Hematopoietic multipotent progenitor cell treated with erythropoietin and hydrocortisone succinate and interleukin-3 and kit ligand, for 8 days (in vitro differentiated cells): ENCODE measurements around the gene CSTF2T.

Experiments used
- DNase-seq: peaks from one replicate; pipeline ENCODE4 v3.0.0-alpha.2; 2015

The CSTF2T gene, protein sequence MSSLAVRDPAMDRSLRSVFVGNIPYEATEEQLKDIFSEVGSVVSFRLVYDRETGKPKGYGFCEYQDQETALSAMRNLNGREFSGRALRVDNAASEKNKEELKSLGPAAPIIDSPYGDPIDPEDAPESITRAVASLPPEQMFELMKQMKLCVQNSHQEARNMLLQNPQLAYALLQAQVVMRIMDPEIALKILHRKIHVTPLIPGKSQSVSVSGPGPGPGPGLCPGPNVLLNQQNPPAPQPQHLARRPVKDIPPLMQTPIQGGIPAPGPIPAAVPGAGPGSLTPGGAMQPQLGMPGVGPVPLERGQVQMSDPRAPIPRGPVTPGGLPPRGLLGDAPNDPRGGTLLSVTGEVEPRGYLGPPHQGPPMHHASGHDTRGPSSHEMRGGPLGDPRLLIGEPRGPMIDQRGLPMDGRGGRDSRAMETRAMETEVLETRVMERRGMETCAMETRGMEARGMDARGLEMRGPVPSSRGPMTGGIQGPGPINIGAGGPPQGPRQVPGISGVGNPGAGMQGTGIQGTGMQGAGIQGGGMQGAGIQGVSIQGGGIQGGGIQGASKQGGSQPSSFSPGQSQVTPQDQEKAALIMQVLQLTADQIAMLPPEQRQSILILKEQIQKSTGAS

DNA sequence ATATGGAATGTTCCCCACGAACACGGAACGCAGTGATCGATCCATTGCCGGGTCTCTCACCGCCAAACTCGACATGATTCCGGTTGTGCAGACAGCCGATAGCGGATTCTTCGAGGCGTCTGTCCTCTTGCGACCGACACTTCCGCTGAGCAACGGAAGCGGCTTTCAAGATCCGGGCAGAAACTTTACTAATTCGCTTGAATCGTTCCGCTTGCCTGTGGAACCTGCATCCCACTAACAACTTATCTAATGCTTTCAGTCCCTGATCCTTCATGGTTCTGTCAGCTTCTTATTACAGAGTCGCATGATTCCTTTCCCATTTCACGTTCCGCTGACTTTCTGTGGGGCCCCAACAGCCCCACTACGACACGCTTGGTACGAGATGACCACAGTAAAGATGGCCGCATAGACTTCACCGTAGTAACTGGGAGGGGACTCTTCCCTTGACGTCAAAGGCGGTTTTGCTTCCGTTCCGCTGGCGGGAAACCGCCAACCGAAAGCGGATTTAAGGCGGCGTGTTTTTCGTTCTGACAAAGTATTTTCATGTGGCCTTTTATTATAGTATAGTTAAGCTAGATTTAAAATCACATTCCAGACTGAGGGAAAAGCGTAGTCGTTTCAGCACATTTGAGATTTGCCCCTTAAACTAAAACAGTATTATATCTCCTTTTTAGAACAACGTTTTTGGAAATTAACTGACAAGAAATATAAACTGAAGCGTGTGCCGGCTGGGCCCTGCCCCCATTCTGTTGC, at the start of gene CSTF2T:
TSS of gene CSTF2T (minus strand) at position 121 of the 753 bp plus-strand sequence. CDS start at position 75, 46 bp downstream.
- peak; percentile 96 for DNase-seq

DNA sequence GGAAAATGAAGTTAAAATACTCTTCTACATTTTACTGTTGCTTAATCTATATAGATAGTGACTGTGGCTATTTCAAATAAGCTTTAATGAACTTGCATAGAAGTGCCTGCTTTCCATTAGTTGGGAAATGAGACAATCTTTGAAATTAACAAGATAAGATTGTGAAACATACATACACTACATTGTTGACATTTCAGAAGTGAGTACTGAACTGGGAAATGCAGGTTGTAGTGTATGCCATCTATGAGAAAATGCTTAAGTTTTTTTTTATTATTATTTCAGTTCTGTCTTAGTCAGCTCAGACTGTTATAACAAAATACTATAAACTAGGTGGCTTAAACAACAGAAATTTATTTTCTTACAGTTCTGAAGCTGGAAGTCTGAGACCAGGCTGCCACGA, 49.6 kb upstream of the CSTF2T start:
- DNase-seq: no peak

DNA sequence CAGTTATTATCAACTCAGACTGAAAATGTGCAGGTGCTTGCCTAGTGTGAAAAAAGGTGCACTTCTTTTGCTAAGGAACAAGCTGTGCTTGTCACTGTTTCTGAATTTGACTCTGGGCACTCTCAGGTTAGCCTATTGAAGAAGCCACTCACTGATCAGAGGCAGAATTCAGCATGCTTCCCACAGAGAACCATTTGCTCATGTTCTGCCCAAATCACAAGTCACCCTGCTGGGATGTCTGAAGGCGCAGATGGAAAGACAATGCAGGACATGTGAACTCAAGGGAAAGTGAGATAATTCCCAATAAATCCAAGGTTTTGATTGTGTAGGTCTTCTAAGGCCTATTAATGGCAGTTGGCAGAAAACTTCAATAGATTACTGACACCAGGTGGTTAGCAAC, 47.8 kb upstream of the CSTF2T start:
- DNase-seq: no peak

DNA sequence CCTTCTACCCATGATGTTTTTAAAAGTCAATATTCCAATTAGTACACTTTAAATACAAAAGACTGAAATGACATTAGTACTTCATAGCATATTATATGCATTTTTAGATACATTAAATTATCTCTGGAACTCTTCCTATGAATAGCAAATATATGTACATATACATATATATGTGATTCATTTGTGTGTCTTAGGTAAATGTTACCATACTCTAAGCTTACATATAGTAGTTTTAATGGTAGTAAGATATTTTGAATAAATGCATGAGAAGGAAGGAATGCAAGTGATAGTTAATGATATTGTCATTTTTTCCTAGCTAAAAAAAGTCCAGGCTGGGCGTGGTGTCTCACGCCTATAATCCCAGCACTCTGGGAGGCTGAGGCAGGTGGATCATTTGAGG, 46.0 kb upstream of the CSTF2T start:
- no peak for DNase-seq

DNA sequence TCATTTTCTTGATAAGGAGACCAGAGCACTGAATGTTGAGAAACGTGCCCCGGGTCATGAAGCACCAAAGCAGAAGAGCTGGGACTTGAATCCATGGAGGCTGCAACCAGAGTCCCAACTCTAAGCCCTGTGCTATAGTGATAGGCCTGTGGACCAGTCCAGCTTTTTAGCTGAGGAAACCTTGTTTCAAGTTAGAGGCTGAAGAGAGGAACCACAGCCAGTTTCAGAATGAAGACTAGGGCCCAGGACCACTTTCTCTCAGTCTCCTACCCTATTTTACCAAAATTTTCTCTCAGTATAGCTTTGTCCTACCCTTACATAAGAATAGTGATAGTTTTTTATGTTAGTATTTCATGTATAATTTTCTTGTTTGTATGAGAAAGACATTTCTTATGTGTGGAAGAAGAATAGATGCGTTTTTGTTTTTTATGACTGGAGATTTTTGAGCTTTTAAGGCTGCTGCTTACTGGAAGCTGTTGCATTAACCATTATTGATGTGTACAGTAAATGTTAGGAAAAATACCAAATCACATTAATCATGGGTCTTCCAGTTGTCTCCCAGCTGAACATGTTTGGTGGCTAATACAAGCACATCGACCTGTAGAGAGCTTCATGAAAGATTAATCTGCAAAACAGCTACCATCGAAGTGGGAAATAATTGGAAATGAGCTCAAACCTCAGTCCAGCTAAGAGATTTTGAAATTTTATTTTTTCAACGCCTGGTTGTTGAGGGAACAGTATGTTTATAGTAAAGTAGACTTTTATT, 45.0 kb upstream of the CSTF2T start:
- DNase-seq: no peak

DNA sequence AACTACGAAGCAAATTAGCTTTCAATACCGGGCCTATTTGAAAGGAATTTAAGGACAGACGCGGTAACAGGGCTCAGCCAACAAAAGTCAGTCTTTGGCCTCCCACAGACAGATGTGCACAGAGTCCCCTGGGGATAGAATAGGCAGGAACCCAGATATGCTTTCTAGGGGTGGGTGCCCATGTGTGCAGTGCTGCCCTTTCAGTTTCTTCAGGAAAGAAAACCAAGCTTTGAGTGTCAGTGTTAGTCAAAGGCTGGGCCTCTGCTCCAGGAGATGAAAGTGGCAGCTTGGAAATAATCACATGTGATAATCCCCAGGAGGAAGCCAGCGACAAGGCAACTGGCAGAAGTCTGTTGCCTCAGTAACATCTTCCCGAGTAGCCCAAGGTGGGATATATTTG, 43.8 kb upstream of the CSTF2T start:
- no peak for DNase-seq

DNA sequence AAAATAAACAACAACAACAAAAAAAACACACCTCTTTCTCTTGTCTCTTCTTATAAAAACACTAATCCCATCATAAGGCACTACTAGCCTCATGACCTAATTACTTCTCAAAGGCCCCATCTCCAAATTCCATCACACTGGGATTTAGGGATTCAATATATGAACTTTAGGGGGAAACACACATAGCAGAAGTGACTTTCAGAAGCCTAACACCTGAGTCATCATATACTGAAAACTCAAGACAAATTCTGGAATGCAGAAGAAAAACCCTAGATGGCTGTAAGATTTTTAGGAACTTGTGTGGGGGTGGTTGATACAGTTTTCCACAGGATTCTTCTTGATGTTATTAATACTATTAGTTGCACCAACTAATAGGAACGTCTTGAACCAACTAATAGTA, 33.7 kb upstream of the CSTF2T start:
- no peak for DNase-seq

DNA sequence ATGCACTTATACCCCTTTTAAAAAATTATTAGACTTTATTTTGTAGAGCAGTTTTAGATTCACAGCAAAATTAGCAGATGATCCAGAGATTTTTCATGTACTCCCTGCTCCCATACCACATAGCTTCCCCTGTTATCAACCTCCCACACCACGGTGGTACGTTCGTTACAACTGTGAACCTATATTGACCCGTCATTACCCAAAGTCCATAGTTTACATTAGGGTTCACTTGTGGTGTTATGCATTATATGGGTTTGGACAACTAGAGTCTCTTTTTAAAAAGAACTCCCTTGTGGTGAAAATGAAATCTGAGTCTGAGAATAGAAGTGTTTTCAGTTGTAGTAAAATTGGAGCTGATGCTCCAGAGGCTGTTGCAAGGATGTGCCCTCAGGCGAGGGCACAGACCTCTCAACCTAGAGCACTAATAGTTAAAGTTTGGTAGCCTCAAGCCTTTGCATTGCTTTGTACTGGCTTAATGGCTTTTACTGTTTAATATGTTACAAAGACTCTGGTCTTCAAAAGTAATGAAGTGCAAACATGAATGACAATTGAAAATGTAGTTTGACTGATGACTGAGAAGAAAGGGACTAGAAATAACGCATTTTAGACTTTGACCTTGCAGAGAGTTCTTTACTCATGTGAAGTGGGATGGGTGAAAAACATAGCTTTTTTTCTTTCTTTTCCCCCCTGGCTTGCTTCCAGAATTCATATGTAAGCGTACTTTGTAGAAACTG, 30.6 kb upstream of the CSTF2T start:
- DNase-seq: no peak

DNA sequence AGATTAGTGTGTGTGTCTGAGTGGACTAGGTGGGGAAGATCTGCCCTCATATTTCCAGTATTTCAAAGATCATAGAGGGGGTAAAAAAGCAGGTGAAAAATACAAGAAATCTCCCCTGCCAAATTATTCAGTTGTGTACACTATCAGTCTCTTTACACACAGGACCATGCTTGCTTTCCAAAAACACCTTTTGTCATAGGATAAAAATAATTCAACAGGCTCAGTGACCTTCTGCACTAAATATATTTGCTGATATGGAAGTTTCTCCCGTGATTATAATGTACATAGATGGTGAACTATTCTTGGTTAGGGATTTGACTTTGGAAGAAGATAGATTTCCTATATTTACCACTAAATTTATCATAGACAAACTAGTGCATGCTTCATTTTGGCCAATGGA, 24.6 kb upstream of the CSTF2T start:
- DNase-seq: no peak

DNA sequence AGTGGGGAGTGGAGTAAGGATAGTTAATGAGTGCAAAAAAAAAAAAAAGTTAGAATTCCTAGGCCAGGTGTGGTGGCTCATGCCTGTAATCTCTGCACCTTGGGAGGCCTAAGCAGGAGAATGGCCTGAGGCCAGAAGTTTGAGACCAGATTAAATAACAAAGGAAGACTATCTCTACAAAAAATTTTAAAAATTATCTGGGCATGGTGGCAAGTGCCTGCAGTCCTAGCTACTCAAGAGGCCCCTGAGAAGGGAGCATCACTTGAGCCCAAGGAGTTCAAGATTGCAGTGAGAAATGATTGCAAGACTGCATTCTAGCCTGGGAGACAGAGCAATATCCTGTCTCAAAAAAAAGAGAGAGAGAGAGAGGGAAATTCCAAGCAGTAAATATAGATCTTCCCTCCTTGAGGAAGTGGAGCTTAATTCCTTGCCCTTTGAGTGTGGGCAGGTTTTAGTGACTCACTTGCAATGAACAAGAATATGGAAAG, 19.5 kb upstream of the CSTF2T start:
- DNase-seq: no peak

DNA sequence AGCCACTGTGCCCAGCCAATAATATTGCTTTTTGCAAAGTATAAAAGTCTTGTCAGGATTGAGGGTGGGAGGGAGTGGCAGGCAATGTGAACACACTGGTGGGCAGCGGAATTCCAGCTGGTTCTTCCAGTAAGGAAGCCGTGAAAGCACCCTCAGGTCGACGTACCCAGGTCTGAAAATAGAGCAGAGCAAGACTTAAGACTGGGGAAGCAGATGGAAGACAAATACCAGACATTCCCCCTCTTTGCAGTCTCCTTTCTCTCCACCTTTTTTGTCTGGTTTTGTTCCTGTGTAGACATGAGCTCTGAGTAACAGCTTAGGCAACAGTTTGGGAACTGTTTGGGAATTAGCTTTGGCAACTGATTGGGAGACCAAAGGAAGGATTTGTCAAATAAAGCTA, 17.6 kb upstream of the CSTF2T start:
- DNase-seq: no peak

DNA sequence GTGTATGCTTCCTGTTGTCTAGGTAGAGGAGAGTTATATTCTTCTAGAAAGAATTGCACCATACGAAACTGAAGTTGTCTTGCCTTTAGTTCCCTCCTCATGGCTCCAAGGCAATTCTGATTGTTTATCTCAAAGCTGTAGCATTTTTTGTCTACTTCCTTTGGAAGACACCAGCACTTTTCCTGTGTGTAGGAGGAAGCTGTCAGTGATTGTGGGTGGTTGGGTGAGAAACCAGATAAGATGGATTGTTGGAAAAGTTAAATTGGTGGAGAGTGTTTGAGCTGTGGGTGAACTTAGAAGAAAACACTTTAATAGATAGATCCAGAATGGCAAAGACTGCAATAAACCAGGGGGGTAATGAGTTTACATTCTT, 12.1 kb upstream of the CSTF2T start:
- DNase-seq: no peak

DNA sequence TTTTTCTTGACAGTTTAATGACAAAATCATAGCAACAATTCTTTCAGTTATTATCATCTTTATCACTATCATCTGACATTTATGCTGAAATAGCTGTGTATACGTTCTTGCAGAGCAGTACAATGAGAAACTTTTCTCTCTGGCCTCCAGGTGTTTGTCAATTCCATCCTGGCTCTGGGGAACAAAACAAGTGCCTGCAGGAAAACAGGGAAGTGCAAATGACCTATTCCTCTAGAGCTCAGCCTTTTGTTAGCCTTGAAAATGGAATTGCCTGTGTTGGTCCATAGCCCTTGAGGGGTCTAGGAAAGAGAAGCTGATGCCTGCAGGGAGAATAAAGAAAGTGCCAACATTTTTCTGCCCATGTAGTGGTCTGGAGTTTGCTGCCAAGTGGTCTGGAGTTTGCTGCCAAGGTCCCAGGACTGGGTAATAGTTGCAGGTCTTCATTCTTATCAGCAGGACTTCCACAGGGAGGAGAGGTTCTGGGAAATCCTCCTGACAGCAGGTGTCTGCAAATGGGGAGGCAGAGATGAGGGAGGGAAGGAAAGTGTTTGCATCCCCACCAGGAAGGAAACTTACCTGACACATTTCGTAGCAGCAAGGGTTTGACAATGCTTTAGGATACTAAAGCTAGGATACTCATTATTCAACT, 10.1 kb upstream of the CSTF2T start:
- DNase-seq: no peak

DNA sequence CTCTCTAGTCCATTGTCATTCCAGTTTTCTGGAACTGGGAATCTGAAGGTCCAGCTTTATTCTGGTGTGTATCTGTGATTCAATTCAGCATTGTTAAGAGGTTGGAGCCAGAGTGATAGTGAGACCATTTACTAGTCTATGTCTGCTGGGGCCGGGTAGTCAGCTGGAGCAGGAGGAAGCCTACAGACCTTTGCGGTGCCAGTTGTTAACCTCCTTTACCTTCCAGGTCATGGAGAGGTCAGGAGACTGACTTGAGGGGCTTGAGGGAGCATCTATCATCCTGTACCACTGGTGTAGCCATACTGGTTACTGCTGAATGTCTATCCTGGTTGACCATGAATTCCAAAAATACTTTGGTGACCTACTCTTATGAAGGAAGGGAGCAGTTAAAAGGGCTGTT, 9.2 kb upstream of the CSTF2T start:
- no peak for DNase-seq

DNA sequence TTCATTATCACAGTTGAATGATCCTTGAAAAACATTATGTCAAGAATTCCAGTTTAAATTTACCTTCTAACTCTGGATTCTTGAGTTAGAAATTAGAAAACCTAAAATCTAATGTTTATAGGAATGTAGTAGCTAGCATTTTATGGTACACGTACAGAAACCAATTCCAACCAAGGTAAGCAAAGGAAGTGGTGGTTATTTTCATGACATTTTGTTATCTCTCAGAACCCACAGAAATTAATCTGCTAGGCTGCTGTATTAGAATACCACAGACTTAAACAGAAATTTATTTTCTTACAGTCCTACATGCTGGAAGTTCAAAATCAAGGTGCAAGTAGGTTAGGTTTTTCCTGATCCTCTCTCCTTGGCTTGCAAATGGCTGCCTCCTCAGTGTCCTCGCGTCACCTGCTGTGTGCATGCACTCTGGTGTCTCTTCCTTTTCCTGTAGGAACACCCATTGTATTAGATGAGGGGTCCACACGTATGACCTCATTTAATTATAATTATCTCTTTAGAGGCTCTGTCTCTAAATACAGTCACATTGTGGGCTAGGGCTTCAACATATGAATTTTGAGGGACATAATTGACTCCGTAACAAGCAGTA, 8.5 kb upstream of the CSTF2T start:
- no peak for DNase-seq

DNA sequence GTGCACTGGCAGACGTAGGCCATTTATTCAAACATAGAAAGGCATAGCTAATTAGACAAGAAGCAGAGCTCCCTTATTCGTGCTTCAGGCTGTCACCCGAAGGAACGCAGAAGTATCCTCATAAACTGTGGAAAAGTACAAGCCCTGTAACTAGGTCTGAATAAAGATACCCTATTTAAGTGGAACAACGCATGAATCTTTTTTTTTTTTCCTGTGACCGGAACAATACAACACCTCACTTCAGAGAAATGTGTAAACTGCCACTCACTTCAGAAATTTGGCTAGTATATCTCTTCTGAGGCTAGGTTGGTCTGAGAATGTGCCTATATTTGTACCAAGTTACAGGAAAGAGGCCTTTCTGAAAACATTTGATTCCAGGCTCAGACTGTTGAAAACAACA, 8.0 kb upstream of the CSTF2T start:
- no peak for DNase-seq

DNA sequence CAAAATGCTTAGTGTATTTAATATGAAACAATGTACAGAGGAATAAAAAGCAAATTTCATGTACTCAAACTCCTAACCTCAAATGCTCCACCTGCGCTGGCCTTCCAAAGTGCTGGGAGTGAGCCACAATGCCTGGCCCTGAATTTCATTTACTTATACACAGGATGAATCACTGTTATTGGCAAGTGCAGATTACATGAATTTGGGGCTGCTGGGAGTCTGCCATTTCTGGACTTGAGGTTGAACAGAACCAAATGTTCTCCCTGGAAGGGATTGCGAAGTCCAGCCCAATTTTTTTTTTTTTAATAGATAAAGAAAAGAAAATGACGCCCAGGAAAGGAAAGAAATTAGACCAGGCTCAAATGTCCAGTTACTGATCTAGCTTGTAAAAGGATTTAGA, 6.8 kb upstream of the CSTF2T start:
- DNase-seq: no peak

DNA sequence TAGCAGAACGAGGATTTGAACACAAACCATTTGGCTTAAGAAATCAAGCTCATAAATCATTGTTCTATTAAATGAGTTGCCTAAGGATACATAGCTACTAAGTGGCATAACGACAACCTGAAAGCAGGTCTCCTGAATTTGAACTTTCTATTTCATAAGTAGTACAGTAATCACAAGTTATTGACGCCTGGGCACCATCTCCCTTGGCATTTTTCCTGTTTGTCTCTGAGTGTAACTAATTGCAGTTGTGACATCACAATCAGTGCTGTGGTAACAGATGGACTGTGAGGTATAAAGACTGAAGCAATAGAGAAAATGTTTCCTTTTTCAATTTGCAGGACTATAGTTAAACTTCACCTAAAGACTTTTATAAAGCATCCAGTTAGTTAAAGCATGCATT, 6.4 kb upstream of the CSTF2T start:
- DNase-seq: no peak

DNA sequence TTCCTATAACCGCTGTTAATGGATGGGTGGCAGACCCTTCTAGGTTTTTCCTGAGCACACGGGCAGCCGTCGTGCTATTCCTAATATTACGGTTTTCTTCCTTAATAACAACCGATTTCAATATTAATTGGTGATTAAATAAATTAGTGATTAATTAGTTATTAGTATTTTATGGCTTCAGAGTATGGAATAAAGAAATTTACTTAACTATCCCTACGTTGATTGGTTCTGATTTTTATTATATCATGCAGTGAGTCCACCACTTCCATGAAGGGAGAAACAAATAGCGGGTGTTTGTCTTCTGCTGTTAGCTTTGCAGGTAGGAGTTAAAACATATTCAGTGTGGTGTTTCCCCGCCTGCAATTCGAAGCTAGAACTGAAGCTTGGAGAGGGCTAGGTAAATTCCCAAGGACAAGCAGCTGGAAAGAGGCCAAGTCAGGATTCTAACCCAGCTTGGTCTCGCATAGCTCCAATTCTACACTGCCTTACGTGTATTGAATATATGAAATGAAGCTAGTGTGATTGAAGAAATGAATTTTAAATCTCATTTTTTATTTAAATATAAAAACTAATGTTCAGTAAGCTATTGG, 928 bp upstream of the CSTF2T start:
- DNase-seq: peak; percentile 19

DNA sequence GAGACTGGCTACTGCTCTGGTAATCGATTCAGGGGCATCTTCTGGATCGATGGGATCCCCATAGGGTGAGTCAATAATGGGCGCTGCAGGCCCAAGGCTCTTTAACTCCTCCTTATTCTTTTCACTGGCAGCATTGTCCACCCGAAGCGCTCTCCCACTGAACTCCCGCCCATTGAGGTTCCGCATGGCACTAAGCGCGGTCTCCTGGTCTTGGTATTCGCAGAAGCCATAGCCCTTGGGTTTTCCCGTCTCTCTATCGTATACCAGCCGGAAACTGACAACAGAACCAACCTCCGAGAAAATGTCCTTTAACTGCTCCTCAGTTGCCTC, 285 bp downstream of the CSTF2T start:
- no peak for DNase-seq

DNA sequence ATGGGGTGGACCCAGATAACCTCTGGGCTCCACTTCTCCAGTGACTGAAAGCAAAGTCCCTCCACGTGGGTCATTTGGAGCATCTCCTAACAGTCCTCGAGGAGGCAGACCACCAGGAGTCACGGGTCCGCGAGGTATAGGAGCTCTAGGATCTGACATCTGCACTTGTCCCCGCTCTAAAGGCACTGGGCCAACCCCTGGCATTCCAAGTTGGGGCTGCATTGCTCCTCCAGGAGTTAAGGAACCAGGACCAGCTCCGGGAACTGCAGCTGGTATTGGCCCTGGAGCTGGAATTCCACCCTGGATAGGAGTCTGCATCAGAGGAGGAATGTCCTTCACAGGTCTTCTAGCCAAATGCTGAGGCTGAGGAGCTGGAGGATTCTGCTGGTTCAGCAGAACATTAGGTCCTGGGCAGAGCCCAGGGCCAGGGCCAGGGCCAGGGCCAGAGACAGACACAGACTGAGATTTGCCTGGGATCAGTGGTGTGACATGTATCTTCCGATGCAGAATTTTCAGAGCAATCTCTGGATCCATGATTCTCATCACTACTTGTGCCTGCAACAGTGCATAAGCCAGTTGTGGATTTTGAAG, 827 bp downstream of the CSTF2T start:
- no peak for DNase-seq
